SH-SY5Y (cell line): ENCODE measurements around the gene TANGO2.

Experiments
- GATA2 ChIP-seq: IDR thresholded peaks from 2 replicates; pipeline ENCODE4 v1.6.1; 2011; ENCODE audit warnings: mild to moderate bottlenecking, low read depth, low read length
- GATA3 ChIP-seq: IDR thresholded peaks from 2 replicates; pipeline ENCODE4 v1.6.1; 2011; ENCODE audit warnings: low read depth, mild to moderate bottlenecking, low read length, moderate library complexity

TANGO2 gene

DNA sequence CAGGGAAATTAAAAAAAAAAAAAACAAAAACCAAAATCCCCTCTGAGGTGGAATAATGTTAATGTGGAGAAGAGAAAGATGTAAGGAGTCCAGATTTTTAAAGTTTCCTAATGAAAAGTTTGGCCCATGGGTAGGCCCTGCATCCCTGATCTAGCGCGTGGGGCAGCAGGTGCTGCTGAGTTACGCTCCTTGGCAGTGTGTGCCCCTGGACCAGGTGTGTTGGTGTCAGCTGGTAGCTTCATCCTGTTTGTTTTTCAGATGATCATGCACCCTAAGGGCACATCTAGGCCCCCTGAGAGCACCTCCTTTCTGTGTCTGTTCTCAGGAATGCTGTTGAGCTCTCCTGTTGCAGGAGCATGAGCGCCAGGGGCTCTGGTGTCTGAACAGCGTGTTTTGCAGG lies 65.9 kb downstream of the TANGO2 start:
- TF ChIP-seq GATA3 (no peak), GATA2 (no peak)

DNA sequence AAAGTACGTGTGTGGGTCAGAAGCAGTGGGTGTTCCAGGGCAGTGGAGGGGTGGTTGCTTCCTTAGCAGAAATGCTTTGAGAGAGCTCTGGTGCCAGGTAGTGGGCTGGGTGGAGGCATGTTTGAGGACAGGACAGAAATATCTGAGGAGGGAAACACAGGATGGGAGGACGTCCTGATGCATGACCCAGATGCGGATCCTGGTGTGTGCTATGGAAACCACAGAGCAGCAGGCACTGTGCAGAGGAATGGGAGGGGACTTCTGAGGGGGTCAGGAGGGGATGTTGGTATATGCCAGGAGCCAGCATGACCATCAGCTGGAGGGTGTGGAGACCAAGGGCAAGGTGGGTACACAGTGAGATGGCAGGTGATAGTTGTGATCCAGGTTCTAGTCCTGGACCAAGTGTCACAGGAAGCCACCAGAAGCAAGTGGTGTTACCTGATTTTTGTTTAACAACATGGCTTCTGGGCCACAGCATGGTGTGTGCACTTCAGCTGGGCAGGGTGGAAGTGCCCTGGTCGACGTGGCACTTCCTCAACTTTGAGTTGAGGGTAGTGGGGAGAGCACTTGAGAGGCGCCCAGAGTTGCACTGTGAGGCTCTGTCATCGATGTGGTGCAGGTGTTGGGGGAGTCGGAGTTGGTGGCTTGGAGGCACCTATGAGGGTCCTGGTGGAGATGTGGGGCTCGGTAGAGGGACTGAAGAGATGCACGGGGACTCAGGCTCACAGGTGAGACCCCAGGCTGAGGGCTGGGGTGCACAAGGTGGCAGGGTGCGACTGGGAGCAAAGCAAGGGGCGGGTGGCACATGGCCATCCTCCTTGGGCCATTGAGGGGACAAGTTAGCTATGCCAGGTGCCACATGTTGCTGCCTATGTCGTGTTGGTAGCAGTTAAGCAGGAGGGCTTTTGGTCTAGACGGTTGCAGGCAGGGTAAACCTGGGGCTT lies 66.7 kb downstream of the TANGO2 start:
- TF ChIP-seq GATA3: no peak
- no peak for TF ChIP-seq GATA2

DNA sequence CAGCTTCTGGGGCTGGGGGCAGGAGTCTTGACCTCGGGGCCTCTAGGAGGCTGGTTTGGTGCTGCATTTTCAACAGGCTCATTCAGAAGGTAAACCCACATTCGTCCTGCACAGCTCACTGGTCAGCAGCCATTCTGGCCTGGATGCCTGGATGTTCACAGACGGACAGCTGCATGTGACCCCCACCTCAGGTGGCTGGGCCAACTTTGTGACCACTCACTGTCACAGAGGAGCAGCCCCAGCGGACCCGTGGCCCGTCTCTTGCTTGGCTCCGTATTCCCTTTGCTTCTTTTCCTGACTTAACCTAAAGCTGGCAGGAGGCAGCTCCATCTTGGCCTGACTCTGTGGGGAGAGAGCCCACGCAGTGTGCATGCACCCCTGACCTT lies 67.3 kb downstream of the TANGO2 start:
- TF ChIP-seq GATA2: no peak
- TF ChIP-seq GATA3: no peak

DNA sequence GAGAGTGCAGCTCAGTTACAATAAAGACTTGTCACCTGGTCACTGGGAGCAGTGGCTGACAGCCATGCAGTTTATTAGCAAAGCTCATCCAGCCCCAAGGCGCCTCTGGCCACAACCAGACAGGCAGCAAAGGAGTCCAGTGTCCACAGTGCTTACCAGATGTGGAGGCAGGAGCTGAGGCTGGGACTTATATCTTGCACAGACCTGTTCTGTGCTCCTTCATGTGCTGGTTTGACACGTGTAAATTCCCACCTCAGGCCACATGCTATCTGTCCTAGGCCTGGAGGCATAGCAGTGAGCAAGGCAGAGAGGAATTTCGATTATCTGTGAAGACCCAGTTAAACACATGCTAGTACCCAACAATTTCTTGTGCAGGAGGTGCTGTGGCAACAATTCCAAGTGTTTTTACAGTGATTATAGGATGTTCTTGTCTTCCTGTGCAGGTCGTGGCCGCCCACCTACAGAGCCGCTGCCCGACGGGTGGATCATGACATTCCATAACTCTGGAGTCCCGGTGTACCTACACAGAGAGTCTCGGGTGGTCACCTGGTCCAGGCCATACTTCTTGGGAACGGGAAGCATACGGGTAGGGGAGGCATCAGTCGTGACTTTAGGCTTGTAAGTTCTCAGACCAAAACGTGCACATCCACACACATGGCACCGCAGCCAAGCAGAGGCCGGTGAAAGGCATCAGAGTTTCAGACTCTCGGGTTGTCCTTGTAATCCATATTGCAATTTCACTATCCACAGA lies 68.5 kb downstream of the TANGO2 start:
- no peak for TF ChIP-seq GATA3
- TF ChIP-seq GATA2: no peak

DNA sequence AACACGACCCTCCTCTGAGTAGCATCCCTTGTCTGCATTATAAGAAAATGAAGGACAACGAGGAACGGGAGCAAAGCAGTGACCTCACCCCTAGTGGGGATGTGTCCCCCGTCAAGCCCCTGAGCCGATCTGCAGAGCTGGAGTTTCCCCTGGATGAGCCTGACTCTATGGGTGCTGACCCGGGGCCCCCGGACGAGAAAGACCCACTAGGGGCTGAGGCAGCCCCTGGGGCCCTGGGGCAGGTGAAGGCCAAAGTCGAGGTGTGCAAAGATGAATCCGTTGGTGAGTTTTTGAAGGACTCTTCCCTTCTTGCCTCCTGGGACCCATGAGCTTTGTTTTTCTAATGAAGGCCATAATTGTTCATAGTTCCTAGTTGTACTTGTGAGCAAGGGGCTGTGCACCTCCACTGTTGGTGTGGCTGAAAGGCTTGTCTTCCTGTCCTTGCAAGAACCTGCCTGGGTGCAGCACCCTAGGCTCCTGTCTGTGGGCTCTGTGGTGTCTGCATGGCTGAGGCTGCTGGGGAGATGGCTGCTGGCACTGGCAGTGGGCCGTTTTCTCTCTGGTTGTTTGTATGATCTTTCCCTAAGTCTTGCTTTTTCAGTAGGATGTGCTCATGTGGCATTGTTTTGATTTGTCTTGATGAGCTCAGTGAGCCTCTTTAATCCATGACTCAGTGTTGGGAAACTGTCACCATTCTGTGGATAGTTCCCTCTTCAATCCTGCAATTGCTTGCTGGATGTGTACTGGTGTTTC lies 69.2 kb downstream of the TANGO2 start:
- no peak for TF ChIP-seq GATA2
- no peak for TF ChIP-seq GATA3

DNA sequence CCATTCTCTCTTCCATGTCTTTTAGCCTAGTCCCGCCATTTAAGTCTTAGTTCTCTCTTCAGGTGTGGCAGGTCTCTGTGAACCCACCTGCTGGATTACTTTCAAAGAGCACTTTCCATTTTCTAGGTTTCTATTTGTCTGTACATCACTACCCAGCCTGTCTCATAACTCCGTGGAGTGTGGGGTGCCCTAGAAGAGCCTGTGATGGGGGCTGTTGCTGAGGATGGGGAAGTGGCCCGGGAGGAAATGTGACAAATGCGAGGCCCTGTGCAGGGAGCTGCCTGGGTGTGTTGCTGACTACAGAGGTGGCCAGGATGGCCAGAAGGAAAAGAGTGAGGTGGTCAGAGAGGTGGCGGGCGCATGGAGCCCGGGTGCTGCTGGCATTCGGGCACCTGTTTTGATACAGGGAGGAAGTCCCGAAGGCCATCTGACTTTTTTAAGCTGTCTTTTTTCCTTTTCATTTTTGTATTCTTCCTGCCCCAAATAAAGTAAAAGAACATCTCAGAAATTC lies 69.9 kb downstream of the TANGO2 start:
- TF ChIP-seq GATA3: no peak
- no peak for TF ChIP-seq GATA2

DNA sequence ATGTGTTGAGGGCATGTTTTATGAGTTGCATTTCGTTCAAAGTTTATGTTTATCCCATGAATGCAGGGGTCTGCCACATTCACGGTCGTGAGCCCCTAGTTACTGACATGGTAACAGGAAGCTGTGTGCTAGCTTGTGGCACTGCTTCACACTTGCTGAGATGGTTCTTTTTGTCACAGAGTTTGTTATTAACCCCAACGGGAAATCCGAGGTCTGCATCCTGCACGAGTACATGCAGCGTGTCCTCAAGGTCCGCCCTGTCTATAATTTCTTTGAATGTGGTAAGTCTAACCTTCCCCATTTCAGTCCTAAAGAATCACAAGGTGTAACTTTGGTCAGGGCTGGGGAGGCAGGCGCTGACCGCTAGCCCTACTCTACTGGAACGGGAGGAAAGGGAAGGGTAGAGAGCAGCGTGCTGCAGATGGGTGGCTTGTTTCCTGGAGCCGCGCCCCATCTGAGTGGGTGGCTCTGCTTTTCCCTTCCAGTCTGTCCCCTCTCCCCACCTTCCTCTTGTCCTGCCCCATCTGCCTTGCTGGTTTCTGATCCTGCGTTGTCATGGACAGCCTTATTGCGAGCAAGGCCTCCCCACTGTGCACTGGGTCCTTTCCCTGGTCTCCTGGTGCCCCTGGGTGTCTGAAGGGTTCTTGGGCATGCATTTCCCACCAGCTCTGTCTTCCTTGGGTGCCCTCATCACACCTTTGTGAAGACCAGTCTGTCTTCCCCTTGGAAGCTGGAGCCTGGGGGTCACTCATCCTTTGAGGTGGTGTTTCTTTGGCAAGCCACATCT lies 71.0 kb downstream of the TANGO2 start:
- TF ChIP-seq GATA3 (no peak), GATA2 (no peak)

DNA sequence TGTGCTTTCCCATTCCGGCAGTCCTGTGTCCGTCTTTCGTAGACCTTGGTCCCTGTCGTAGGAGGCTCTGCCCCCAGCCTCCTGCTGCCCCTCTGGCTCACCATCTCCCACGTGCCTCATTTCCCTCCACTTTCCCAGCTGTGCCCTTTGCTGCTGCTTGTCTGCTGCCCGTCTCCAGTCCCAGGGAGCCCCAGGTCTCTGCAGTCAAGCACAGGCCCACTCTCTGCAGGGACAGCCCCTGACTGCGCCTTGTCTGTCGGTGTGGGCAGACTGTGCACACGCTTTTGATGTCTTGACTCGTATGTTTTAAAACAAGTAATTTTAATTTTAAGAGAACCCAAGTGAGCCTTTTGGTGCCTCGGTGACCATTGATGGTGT lies 71.6 kb downstream of the TANGO2 start:
- TF ChIP-seq GATA2 (no peak), GATA3 (no peak)

DNA sequence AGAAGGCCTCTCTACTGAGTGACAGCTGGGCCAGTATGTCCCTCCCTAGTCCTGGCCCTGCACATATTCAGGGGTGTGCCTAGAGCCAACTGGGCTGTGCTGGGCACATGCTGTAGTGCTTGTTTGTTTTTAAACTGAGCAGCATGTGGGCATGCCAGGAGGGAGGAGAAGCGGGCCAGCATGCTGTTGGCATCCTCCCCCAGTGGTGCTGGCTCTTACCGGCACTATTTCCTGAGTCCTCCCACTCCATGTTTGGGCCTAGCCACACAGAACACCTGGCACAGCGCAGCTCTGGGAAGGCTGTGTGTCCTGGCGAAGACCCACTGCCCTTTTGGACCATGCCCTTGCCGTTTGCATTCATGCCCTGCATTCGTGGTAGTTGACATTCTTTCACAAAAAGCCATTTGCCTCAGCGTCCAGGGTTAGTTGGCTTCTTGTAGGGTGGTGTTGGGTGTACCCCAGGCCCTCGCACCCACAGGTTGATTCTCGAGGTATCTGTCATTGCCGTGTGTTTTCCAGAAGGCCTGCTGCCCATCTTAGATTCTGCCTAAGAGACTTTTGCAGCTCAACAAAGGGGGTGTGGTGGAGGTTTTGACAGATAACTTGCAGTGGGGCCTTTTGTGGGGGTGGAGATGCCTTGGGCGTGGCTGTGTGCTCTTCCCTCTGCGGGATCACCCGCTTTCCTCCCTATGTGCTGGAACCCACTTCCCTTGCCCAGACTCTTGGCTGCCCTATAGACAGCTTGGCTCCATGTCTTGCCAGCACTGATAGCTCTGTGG lies 72.7 kb downstream of the TANGO2 start:
- no peak for TF ChIP-seq GATA2
- TF ChIP-seq GATA3: no peak

DNA sequence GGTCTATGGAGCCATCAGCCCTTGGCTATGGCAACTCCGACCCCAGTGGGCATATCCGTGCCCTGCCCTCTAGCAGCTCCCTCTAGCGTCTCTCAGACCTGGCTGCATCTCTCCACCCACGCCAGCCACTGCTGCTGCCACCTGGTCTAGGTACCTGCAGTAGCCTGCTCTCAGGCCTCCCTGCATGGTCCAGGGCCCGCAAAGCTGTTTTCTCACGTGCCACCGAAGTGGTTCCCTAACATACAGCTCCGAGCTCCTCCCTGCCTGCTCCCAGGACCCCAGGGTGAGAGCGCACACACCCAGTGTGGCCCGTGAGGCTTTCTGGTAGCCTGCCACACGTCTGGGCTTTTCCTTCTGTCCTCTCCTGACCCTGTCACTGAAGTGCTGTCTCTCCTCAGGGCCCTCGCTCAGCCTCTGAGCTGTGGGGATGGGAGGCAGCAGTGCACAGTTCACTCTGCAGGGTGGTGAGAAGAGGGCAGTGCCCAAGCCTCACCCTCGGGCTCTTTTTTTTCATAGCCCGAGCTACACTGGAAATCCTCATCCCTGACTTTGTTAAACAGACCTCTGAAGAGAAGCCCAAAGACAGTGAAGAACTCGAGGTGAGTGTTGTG lies 73.4 kb downstream of the TANGO2 start:
- TF ChIP-seq GATA3 (no peak), GATA2 (no peak)

DNA sequence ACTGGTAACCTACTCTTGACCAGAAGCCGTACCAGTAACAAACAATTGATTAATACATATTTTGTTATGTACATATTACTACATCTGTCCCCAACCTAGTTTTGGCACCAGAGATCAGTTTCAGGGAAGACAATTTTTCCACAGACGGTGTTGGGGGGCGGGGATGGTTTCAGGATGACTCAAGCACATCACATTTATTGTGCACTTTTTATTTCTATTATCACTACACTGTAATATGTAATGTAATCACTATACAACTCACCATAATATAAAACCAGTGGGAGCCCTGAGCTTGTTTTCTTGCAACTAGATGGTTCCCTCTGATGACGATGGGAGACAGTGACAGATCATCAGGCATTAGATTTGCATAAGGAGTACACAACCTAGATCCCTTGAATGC lies 74.6 kb downstream of the TANGO2 start:
- TF ChIP-seq GATA2: no peak
- TF ChIP-seq GATA3: no peak

DNA sequence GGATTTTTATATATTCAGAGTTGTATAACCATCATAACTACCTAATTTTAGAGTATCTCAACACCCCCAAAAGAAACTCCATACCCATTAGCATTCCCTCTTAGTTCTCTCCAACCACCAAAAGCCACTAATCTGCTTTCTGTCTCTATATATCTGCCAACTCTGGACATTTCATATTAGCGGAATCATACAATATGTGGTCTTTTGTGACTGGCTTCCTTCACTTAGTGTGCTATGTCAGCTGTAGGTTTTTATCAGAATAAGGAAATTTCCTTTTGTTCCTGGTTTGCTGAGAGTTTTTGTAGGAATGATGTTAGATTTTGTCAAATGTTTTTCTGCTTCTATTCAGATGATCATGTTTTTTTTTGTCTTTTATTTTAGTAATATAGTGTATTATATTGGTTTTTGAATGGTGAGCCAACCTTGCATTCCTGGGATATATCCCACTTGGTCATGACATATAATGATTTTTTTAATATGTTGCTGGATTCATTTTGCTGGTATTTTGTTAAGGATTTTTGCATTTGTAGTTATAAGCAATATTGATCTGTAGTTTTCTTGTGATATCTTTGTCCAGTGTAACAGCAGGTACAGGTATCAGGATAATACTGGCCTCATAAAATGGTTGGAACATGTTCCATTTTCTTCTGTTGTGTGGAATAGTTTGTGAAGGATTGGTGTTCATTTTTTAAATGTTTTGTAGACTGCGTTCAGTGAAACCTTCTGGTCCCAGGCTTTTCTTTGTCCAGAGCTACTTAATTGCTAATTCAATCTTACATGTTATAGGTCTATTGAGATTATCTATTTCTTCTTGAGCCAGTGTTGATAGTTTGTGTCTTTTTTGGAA lies 75.9 kb downstream of the TANGO2 start:
- TF ChIP-seq GATA3: no peak
- no peak for TF ChIP-seq GATA2
